Endothelial cell of umbilical vein (primary cell): ENCODE results near the gene SLC5A1. TPM values are rescaled to one million over a fixed set of nuclear protein-coding genes. Genes with fewer than 3 reads are reported as not detected.

Experiments used
- BruUV-seq: library from RNA; stranded (reverse); fragments of 400-500 nt; replicated peaks from 2 replicates; lab custom pipeline; 2021; lab: Mats Ljungman, UMichigan
- CTCF ChIA-PET: fragments of 300-600, 350-600 bp; sonication (Branson Sonifier 250); formaldehyde crosslinking; loops from one replicate; lab custom pipeline; 2021; ENCODE audit warnings: antibody characterized with exemption, inconsistent platforms; lab: Charles Lee
- POLR2A ChIA-PET: fragments of 300-600, 350-600 bp; sonication (Branson Sonifier 250); formaldehyde crosslinking; loops from one replicate; lab custom pipeline; 2021; ENCODE audit warnings: antibody characterized with exemption, inconsistent platforms; lab: Charles Lee
- DNase-seq: peaks from one replicate; pipeline ENCODE4 v3.0.0-alpha.2; 2011; ENCODE audit warnings: low read depth, low spot score
- FAIRE-seq: peaks from 2 replicates; lab custom pipeline; 2011; peaks lifted over from hg19 to GRCh38; lab: Jason Lieb, UNC
- H2AFZ ChIP-seq: 2 replicates; pipeline ENCODE4 v1.6.0; 2012; ENCODE audit warnings: low read depth, low read length, control low read depth, inconsistent platforms
- H3K27ac ChIP-seq: 2 replicates; pipeline ENCODE4 v1.5.1; 2011; ENCODE audit warnings: low read depth, mild to moderate bottlenecking, control low read depth, low read length, moderate library complexity; ENCODE audit not compliant: insufficient read depth
- H3K27me3 ChIP-seq, 2 experiments: 2 replicates each; pipeline versions ENCODE4 v1.6.0 to v1.6.1; 2011; ENCODE audit warnings: low read length in 2 of 2, mixed read lengths in 1 of 2; ENCODE audit not compliant: control insufficient read depth in 2 of 2, insufficient read depth in 2 of 2
- H3K36me3 ChIP-seq, 2 experiments: 2 replicates in 1 of 2; 3 replicates in 1 of 2; pipeline ENCODE4 v1.5.1; 2011; ENCODE audit warnings: low read length in 2 of 2, mild to moderate bottlenecking in 1 of 2, moderate library complexity in 1 of 2; ENCODE audit not compliant: control insufficient read depth in 2 of 2, insufficient read depth in 2 of 2; ENCODE audit errors: extremely low read depth in 1 of 2
- H3K4me1 ChIP-seq: 3 replicates; pipeline ENCODE4 v1.5.1; 2011; ENCODE audit warnings: mild to moderate bottlenecking, low read length; ENCODE audit not compliant: control insufficient read depth, insufficient read depth; ENCODE audit errors: extremely low read depth
- H3K4me2 ChIP-seq: 2 replicates; pipeline ENCODE4 v1.6.1; 2011; ENCODE audit warnings: low read length, control low read depth, mixed read lengths; ENCODE audit not compliant: insufficient read depth
- H3K4me3 ChIP-seq, 3 experiments: fragments of 200-600 bp in 1 of 3; sonication (generic), shearing (Covaris generic) in 1 of 3; replicated peaks in 1 of 3; 2 replicates each; pipeline ENCODE4 v1.5.1; 2011 to 2016; ENCODE audit warnings: control low read depth in 3 of 3, low read length in 3 of 3, mild to moderate bottlenecking in 2 of 3, inconsistent platforms in 1 of 3, low read depth in 1 of 3, moderate library complexity in 1 of 3; ENCODE audit not compliant: insufficient read depth in 1 of 3
- H3K79me2 ChIP-seq: 2 replicates; pipeline ENCODE4 v1.6.0; 2012; ENCODE audit warnings: low read length, inconsistent platforms; ENCODE audit not compliant: control insufficient read depth, insufficient read depth
- H3K9ac ChIP-seq: replicated peaks from 2 replicates; pipeline ENCODE3; 2011; ENCODE audit warnings: low read length, control low read depth; ENCODE audit not compliant: insufficient read depth; ENCODE audit errors: extremely low read depth
- H3K9me1 ChIP-seq: replicated peaks from 3 replicates; pipeline ENCODE4 v1.6.0; 2011; ENCODE audit warnings: mild to moderate bottlenecking, low read length; ENCODE audit not compliant: control insufficient read depth, insufficient read depth; ENCODE audit errors: extremely low read depth
- H3K9me3 ChIP-seq: replicated peaks from 2 replicates; pipeline ENCODE4 v1.5.1; 2012; ENCODE audit warnings: low read length, inconsistent platforms; ENCODE audit not compliant: control insufficient read depth, insufficient read depth
- H4K20me1 ChIP-seq: replicated peaks from 2 replicates; pipeline ENCODE3; 2011; ENCODE audit warnings: mild to moderate bottlenecking, low read length; ENCODE audit not compliant: control insufficient read depth, insufficient read depth; ENCODE audit errors: extremely low read depth
- CTCF ChIP-seq, 2 donors: IDR thresholded peaks; 1 replicate in 1 of 2; 2 replicates in 1 of 2; pipeline ENCODE4 v1.5.1; 2011; ENCODE audit warnings: low read length in 2 of 2, mild to moderate bottlenecking in 2 of 2, moderate library complexity in 2 of 2, control low read depth in 1 of 2, inconsistent platforms in 1 of 2, low read depth in 1 of 2; ENCODE audit not compliant: insufficient read depth in 1 of 2; ENCODE audit errors: extremely low read depth in 1 of 2
- EZH2 ChIP-seq: IDR thresholded peaks from 2 replicates; pipeline ENCODE4 v1.6.1; 2012; ENCODE audit warnings: borderline replicate concordance, low read depth, mild to moderate bottlenecking, moderate library complexity, low read length, inconsistent platforms; ENCODE audit not compliant: severe bottlenecking
- FOS ChIP-seq: IDR thresholded peaks from 2 replicates; pipeline ENCODE4 v1.6.1; 2011; ENCODE audit warnings: mild to moderate bottlenecking, low read length, moderate library complexity, borderline replicate concordance; ENCODE audit not compliant: insufficient read depth
- GATA2 ChIP-seq: IDR thresholded peaks from 2 replicates; pipeline ENCODE4 v1.7.0; 2011; ENCODE audit warnings: low read depth, mild to moderate bottlenecking, moderate library complexity, mixed read lengths, low read length; ENCODE audit not compliant: insufficient read length, insufficient read depth
- JUN ChIP-seq: IDR thresholded peaks from 2 replicates; pipeline ENCODE4 v1.6.1; 2011; ENCODE audit warnings: borderline replicate concordance, low read depth; ENCODE audit not compliant: insufficient read length, insufficient read depth
- MAX ChIP-seq: IDR thresholded peaks from 2 replicates; pipeline ENCODE4 v1.6.1; 2011; ENCODE audit not compliant: insufficient read depth, insufficient read length
- MYC ChIP-seq: IDR thresholded peaks from one replicate; pipeline ENCODE4 v1.6.1; 2011; ENCODE audit warnings: mild to moderate bottlenecking, low read depth, low read length
- POLR2A ChIP-seq: IDR thresholded peaks from 2 replicates; pipeline ENCODE4 v1.6.1; 2012; ENCODE audit warnings: low read depth, mild to moderate bottlenecking, control low read depth, low read length
- POLR2AphosphoS5 ChIP-seq: IDR thresholded peaks from 2 replicates; pipeline ENCODE4 v1.6.1; 2012; ENCODE audit warnings: low read depth, mild to moderate bottlenecking, control low read depth, low read length, moderate library complexity; ENCODE audit not compliant: insufficient read depth
- dilution Hi-C: fragments of 300-500 bp; cut with MboI; formaldehyde crosslinking; loops from one replicate; pipeline ENCODE4 v1.15.0; 2019; ENCODE audit warnings: low sequenced_read_pairs; ENCODE audit not compliant: extremely low pct_ligation_motif_present
- intact Hi-C: fragments of 100-400 bp; cut with micrococcal nuclease; formaldehyde crosslinking; loops from one replicate; pipeline ENCODE4 v1.10.0; 2022
- polyA plus RNA-seq, 4 experiments: library from polyadenylated mRNA; depleted of rRNA in 3 of 4; stranded (reverse) in 3 of 4; unstranded in 1 of 4; fragments of >200 nt; gene quantifications; 2 replicates each; pipeline versions ENCODE4 v1.2.1 to v1.2.3, GENCODE V29; 2011 to 2012; ENCODE audit warnings: missing spikeins in 1 of 4
- total RNA-seq: library from RNA; stranded (reverse); gene quantifications from 2 replicates; pipeline ENCODE4 v1.2.3, GENCODE V29; 2021

Gene SLC5A1
- total and polyA plus RNA-seq, 2 donors (not counting 3 experiments of a cell fraction or from before 2014, with no cell fraction given): not detected

GRCh38 chr22:32030518-32031247 is 12.4 kb upstream of the SLC5A1 start:
- no peaks in the 10 kb centered on the region for H3K9me1 ChIP-seq
- no peak for FAIRE-seq
- H4K20me1 ChIP-seq: no peaks in the 10 kb centered on the region
- no peak for DNase-seq
- intact Hi-C loops: no loop called here
- H3K27me3 ChIP-seq: peaks cover 0 to 2% of the 10 kb centered on the region in 2 experiments
- no peak for TF ChIP-seq POLR2AphosphoS5
- H3K4me3 ChIP-seq: no peak overlapping the region
- ChIA-PET POLR2A (no interaction called here), CTCF (no interaction called here)
- BruUV-seq: no TSS peak
- no peak overlapping the region for H3K4me2 ChIP-seq
- H3K9me3 ChIP-seq: no peaks in the 10 kb centered on the region
- H2AFZ ChIP-seq: no peak overlapping the region
- dilution Hi-C loops: no loop called here
- no peaks in the 10 kb centered on the region for H3K36me3 ChIP-seq
- H3K4me1 ChIP-seq: no peaks in the 10 kb centered on the region
- no peak overlapping the region for H3K9ac ChIP-seq
- no peak overlapping the region for H3K27ac ChIP-seq
- H3K79me2 ChIP-seq: no peaks in the 10 kb centered on the region

GRCh38 chr22:32031466-32031865 is 11.6 kb upstream of the SLC5A1 start:
- H3K9me1 ChIP-seq: no peaks in the 10 kb centered on the region
- no peak overlapping the region for H3K27ac ChIP-seq
- intact Hi-C loops (no loop called here), dilution Hi-C loops (no loop called here)
- no peak overlapping the region for H3K4me2 ChIP-seq
- H3K36me3 ChIP-seq: no peaks in the 10 kb centered on the region
- TF ChIP-seq CTCF (IDR thresholded peaks at IDR 0.05; ENCODE audit: extremely low read depth in 1 of 2, insufficient read depth in 1 of 2, low read depth in 1 of 2, low read length in 2 of 2) (no peak), FOS (no peak), POLR2A (no peak), EZH2 (no peak), GATA2 (no peak), MAX (no peak), JUN (no peak), MYC (no peak)
- no peak for DNase-seq
- H2AFZ ChIP-seq: no peak overlapping the region
- FAIRE-seq: no peak
- H3K4me3 ChIP-seq: no peak overlapping the region
- peaks cover 0 to 2% of the 10 kb centered on the region in 2 experiments for H3K27me3 ChIP-seq
- ChIA-PET POLR2A (no interaction called here), CTCF (no interaction called here)
- no peaks in the 10 kb centered on the region for H3K79me2 ChIP-seq
- no peak overlapping the region for H3K9ac ChIP-seq
- H4K20me1 ChIP-seq: no peaks in the 10 kb centered on the region
- no peaks in the 10 kb centered on the region for H3K4me1 ChIP-seq
- H3K9me3 ChIP-seq: no peaks in the 10 kb centered on the region
- BruUV-seq: no TSS peak
